Hippocampal formation (tissue), 2 donors: ENCODE results near the gene ZMYND12.

Experiments used
- DNase-seq, 2 donors: peaks; one replicate each; lab custom pipeline; 2025; lab: John Stamatoyannopoulos, UW

ZMYND12 gene

GRCh38 chr1:42439940-42440339 is 15.9 kb downstream of the ZMYND12 start:
- DNase-seq = no peak

GRCh38 chr1:42434340-42434739 is 21.5 kb downstream of the ZMYND12 start:
- DNase-seq = no peak

- no peak for DNase-seq
Observed at GRCh38 chr1:42433369-42433768, 22.5 kb downstream of the ZMYND12 start.

GRCh38 chr1:42432714-42433113 is 23.1 kb downstream of the ZMYND12 start:
- no peak for DNase-seq

GRCh38 chr1:42431514-42431913 is 24.3 kb downstream of the ZMYND12 start:
- DNase-seq = no peak

GRCh38 chr1:42430286-42431135 is 25.3 kb downstream of the ZMYND12 start:
- no peak for DNase-seq

GRCh38 chr1:42429603-42430002 is 26.2 kb downstream of the ZMYND12 start:
- DNase-seq = no peak

- no peak for DNase-seq
Observed at GRCh38 chr1:42427240-42427639, 28.6 kb downstream of the ZMYND12 start.

- no peak for DNase-seq
Observed at GRCh38 chr1:42424201-42424600, 31.6 kb downstream of the ZMYND12 start.

GRCh38 chr1:42423681-42424080 is 32.1 kb downstream of the ZMYND12 start:
- no peak for DNase-seq

- DNase-seq = no peak
Observed at GRCh38 chr1:42422737-42423136, 33.1 kb downstream of the ZMYND12 start.

GRCh38 chr1:42420911-42421585 is 34.8 kb downstream of the ZMYND12 start:
- DNase-seq = peak in 1 of 2 donors; percentile 21

- DNase-seq = peak in 1 of 2 donors; percentile 6
Observed at GRCh38 chr1:42420121-42420520, 35.7 kb downstream of the ZMYND12 start.

- DNase-seq = no peak
Observed at GRCh38 chr1:42419126-42419821, 36.5 kb downstream of the ZMYND12 start.

GRCh38 chr1:42418516-42418915 is 37.3 kb downstream of the ZMYND12 start:
- no peak for DNase-seq

GRCh38 chr1:42417166-42417565 is 38.7 kb downstream of the ZMYND12 start:
- no peak for DNase-seq

- no peak for DNase-seq
Observed at GRCh38 chr1:42414551-42415496, 41.0 kb downstream of the ZMYND12 start.

GRCh38 chr1:42403880-42404400 is 51.9 kb downstream of the ZMYND12 start:
- no peak for DNase-seq

GRCh38 chr1:42399315-42400100 is 56.3 kb downstream of the ZMYND12 start:
- no peak for DNase-seq
